Astrocyte of the spinal cord (primary cell): ENCODE measurements around the gene FGF22.
A peak's percentile ranks its signal among the peaks of the same experiment; 100 is the strongest.

Experiments used
- DNase-seq: peaks from one replicate; pipeline ENCODE4 v3.0.0; 2011; ENCODE audit warnings: low read depth, low spot score
- H3K4me3 ChIP-seq: 2 replicates; pipeline ENCODE4 v1.5.1; 2011; ENCODE audit warnings: low read depth, mild to moderate bottlenecking, low read length, moderate library complexity
- CTCF ChIP-seq: IDR thresholded peaks from 2 replicates; pipeline ENCODE4 v1.5.1; 2012; ENCODE audit warnings: low read depth, mild to moderate bottlenecking, low read length, inconsistent platforms
- in situ Hi-C: cut with HindIII; loops from 2 replicates; pipeline ENCODE4 v1.10.0; 2017; ENCODE audit warnings: low sequenced_read_pairs

Gene FGF22

GRCh38 chr19:655691-656090 lies 16.0 kb downstream of the FGF22 start:
- H3K4me3 ChIP-seq, result no peak overlapping the region
- DNase-seq, result no peak
- no peak for TF ChIP-seq CTCF
- in situ Hi-C loops, result no loop called here

- TF ChIP-seq CTCF, result no peak
- no peak for DNase-seq
- in situ Hi-C loops, result no loop called here
- H3K4me3 ChIP-seq, result no peak overlapping the region
These were observed 17.3 kb downstream of the FGF22 start for GRCh38 chr19:656751-657559.

- no peak for DNase-seq
- TF ChIP-seq CTCF, result no peak
- in situ Hi-C loops, result no loop called here
- H3K4me3 ChIP-seq, result no peak overlapping the region
These were observed 17.9 kb downstream of the FGF22 start for GRCh38 chr19:657611-658010.

- no peak overlapping the region for H3K4me3 ChIP-seq
- TF ChIP-seq CTCF, result no peak
- in situ Hi-C loops, result no loop called here
- DNase-seq, result no peak
These were observed 18.6 kb downstream of the FGF22 start for GRCh38 chr19:658059-658839.

GRCh38 chr19:658916-659839 lies 19.5 kb downstream of the FGF22 start:
- TF ChIP-seq CTCF, result no peak

GRCh38 chr19:660793-661426 lies 21.2 kb downstream of the FGF22 start:
- H3K4me3 ChIP-seq, result peak overlapping the region; percentile 76
- in situ Hi-C loops, result no loop called here
- DNase-seq, result no peak
- no peak for TF ChIP-seq CTCF

More at GRCh38 chr19:658916-659839, 19.5 kb downstream of the FGF22 start:
- no peak overlapping the region for H3K4me3 ChIP-seq
- in situ Hi-C loops, result no loop called here
- no peak for DNase-seq
